SU-DHL-6 (cell line): ENCODE results near the gene LETM1.

ENCODE experiments used
- CTCF ChIP-seq: fragments of 200-600 bp; sonication (generic); IDR thresholded peaks from one replicate; pipeline ENCODE4 v1.5.1; 2017; ENCODE audit warnings: antibody characterized with exemption, mild to moderate bottlenecking, low read length, moderate library complexity; ENCODE audit not compliant: insufficient read depth, poor library complexity, severe bottlenecking
- EZH2phosphoT487 ChIP-seq: fragments of 200-600 bp; sonication (generic), shearing (Covaris generic); conservative IDR thresholded peaks from 2 replicates; pipeline ENCODE4 v1.6.1; 2018; ENCODE audit warnings: mild to moderate bottlenecking, antibody characterized with exemption, low read length, moderate library complexity, mixed read lengths

DNA sequence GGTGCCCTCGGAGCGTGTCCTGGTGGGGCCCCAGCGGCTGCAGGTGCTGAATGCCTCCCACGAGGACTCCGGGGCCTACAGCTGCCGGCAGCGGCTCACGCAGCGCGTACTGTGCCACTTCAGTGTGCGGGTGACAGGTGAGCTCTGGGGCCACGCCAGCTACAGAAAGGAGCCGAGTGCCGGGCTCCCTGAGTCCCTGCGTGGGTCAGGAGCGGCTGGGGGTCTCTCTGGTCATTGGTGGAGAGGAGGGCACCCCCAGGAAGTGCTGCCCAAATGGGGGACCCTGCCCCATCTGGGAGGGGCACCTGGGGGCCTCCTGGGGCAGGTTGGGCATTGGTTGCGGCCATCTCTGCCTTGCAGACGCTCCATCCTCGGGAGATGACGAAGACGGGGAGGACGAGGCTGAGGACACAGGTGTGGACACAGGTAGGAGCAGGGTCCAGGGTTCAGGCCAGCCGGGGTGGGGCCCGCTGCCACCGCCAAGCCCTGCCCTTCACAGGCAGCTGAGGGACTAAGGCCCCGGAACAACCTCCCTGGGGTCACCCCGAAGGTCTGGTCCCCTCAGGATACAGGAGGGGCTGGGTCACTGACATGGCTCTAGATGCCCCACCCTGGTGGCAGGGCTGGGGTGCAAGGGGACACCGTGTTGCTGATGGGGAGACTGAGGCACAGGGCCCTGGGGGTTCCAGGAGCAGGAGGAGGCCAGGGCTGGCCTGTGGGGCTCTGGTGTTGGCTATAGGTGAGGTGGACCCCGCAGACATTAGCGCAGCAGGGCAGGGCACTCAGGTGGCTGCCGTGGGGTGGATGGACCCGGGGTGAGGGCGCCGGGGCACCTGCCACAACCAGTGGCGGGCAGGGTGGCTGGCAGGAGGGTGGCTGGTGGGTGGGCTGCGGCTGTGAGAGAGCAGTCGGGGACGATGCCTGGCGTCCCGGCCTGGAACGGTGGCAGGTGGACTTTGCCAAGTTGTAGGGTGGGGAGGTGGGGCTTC is 56.3 kb downstream of the LETM1 start:
- TF ChIP-seq CTCF, result no peak
- no peak for TF ChIP-seq EZH2phosphoT487
